Stimulated activated naive CD8-positive, alpha-beta T cell treated with anti-CD3 and anti-CD28 coated beads, Interleukin-15, Interleukin-2, amounts not matched to agents 100 U/mL and 50 U/mL, for 24 hours (primary cell): Measurements from ENCODE around the gene OTUB1.
"Not testable (repeated sequence)": the region's sequence is repeated elsewhere in the genome, so short reads cannot be mapped to it uniquely, and the experiment has no call there.

ENCODE experiments used
- ATAC-seq: fragments of 150-1000 bp; cut with Tn5 transposase; one replicate; pipeline ENCODE4 v1.10.0; 2021
- DNase-seq: peaks from one replicate; pipeline ENCODE4 v3.0.0; 2021

Gene OTUB1

DNA sequence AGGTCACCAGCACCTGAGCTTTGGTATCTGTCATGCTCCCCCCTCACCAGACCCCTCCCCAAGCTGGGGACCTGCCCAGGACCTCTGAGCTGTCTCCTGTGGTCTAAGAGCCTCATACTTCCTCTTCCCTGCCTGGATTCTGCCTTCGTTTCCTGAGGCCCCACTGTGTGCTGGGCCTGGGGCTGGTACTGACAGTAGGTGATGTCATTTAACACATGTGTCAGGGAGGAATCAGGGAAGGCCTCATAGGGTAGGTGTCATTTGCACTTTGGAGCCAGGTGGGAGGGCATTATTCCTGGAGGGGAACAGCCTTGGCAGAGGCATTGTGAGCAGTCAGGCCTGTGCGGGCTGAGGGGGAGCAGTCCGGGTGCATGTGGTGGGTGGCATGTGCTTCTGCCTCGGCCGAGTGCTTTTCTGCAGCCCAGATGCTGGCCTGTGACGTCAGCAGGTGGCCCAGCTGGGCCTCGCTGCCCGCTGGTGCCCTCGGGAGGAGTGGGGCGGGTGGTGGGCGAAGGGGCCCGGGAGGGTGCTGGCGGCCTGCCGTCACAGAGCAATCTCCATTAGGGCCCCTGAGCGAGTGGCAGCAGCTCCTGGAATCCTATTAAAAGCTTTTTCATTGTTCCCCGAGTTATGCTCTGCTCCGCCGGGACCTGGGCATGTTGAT lies 58.6 kb downstream of the OTUB1 start:
- ATAC-seq, result no peak
- DNase-seq, result no peak

DNA sequence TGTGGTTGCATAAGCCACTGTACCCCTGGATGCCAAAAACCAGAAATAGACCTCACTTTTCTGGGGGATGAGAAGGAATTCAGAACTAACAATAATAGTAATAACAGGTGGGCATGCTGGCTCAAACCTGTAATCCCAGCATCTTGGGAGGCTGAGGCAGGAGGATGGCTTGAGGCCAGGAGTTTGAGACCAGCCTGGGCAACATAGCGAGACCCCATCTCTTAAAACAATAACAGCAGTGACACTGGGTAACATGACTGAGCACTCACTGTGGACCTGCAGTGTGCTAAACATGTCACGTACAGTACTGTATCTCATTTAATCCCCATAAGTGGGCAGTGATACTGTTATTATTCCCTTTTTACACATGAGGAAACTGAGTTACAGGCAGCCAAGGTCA lies 59.5 kb downstream of the OTUB1 start:
- DNase-seq, result no peak
- ATAC-seq, result no peak

- not testable (repeated sequence) for ATAC-seq, DNase-seq
Measured at GRCh38 chr11:64047373-64047772, 61.1 kb downstream of the OTUB1 start.
